NCI-H1105 (cell line): ENCODE measurements around the gene NR0B2.

ENCODE experiments used
- DNase-seq: peaks from one replicate; lab custom pipeline; 2025; lab: John Stamatoyannopoulos, UW

Gene NR0B2

GRCh38 chr1:26936823-26937222 is 23.0 kb upstream of the NR0B2 start:
- DNase-seq, result no peak

DNA sequence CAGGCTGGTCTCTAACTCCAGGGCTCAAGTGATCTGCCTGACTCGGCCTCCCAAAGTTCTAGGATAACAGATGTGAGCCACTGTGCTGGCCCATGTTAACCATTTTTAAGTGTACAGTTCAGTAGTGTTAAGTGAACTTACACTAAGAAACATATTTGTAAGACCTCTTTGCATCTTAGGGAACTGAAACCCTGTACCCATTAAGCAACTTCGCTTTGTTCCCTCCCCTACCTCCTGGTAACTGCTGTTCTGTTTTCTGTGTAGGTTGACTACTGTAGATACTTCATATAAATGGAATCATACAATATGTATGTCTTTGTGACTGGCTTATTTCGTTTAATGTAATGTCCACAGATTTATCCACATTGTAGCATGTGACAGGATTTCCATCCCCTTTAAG is 18.8 kb upstream of the NR0B2 start:
- DNase-seq, result no peak

DNA sequence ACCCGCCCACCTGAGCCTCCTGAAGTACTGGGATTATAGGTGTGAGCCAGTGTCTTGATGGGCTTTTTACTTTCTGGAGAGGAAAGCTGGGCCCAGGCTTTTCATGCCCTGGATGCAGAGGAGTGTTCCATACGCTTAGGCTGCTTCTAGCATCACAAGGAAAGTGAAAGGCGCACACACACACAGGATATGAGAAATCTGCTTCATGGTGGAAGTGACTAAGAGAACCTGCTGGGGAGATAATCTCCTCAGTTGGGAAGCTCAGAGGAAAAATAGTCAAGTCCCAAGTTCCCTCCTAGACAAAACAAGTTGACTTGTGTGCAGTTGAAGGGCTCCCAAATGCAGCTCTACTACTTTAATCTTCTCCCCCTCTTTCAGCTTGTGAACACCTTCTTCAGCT is 9.9 kb upstream of the NR0B2 start:
- DNase-seq, result no peak

GRCh38 chr1:26922901-26923300 is 9.1 kb upstream of the NR0B2 start:
- no peak for DNase-seq

DNA sequence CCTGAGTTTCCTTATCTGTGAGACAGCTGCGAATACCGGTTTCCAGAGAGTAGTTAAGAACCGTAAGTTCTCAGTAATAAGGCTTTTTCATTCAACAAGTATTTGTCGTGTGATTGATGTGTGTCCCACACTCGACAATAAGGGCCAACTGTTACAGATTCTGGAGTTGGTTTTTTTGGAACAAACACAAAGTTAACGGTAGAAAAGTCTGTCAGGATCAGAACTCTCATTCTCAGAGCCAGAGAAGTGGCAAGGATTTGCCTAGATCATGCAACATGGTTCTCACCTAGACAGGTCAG is 8.6 kb upstream of the NR0B2 start:
- no peak for DNase-seq

DNA sequence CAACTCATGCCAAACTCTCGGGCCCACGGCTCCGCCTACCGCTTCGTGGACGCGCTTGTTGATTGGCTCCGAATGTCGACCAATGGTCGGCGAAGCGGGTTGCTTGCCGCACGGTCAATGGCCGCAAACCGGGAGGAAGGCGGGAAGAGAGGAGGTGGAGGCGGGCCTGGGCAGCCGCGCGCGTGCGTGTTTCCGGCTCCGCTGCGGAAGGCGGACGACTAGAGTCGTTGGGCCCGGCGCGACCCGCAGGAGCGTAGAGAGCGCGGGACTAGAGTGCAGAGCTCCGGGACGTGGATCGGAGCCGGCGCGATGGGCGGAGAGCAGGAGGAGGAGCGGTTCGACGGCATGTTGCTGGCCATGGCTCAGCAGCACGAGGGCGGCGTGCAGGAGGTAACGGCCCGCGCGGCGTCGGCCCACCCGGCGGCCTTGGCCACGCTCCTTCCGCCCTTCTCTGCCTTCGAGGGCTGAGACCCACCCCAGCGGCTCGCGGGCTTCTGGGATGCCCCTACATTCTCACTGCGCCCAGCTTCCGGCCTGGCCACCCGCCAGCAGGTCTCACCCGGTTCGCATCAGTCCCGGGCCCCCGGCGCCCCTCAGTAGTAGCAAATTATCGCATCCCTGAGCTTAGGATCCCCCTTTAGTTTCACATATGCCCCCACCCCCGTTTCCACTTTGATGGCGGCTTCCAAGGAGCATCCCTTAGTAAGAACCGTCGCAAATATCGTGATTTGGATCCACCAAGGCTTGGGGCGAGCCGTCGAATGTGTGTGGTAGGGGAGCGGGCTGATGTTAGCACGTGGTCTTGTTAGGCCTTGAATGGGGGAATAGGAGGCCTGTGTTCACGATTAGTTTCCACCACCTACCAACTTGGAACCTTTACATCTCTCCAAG is 8.0 kb upstream of the NR0B2 start, which contains the start of gene NUDC:
TSS of gene NUDC (plus strand) at position 204 of the 891 bp plus-strand sequence. CDS start at position 310, 106 bp downstream.
- peak; percentile 98 for DNase-seq

GRCh38 chr1:26921126-26921539 is 7.4 kb upstream of the NR0B2 start:
- DNase-seq, result no peak

DNA sequence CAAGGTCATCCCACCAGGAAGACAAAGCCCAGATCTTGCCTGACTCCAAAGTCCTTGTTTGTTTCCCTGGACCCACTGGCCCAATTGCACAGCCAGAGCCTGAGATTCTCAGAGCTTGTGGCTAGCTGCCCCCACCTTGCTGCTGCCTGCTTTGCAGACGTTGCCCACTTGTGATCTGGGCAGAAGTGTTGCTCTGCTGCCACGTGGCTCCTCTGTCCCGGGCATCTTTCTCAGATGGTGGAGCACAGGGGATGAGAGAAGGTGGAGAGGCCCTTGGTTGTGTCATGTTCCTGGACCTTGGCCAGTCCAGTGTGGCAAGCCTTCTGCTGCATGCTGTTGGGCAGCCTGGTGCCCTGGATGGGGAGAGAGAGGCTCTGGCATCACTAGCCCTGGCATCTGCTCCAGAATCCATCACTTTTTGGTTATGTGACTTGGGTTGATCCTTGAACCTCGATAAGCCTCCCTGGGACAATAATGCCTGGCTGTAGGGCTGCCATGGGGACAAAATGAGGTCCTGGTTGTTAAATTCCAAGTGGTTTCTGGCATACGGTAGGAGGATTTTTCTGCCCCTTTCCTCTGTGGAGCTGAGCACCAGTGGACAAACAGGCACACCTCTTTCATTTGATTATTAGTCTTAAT is 1.5 kb upstream of the NR0B2 start:
- no peak for DNase-seq

DNA sequence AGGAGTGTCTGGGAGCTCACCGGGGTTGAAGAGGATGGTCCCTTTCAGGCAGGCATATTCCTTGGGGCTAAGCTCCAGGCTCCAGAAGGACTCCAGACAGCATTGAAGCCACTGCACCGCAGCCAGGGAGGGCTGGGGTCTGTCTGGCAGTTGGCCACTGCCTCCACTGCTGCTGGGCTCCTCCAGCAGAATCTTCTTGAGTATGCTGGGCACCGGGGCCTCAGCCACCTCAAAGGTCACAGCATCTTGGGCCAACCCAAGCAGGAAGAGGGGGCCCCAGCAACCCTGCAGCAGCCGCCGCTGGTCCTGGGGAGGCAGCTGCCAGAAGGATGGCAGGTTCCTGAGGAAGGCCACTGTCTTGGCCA is 404 bp downstream of the NR0B2 start:
- DNase-seq, result no peak

- no peak for DNase-seq
Measured at GRCh38 chr1:26912147-26912490, 1.7 kb downstream of the NR0B2 start.

DNA sequence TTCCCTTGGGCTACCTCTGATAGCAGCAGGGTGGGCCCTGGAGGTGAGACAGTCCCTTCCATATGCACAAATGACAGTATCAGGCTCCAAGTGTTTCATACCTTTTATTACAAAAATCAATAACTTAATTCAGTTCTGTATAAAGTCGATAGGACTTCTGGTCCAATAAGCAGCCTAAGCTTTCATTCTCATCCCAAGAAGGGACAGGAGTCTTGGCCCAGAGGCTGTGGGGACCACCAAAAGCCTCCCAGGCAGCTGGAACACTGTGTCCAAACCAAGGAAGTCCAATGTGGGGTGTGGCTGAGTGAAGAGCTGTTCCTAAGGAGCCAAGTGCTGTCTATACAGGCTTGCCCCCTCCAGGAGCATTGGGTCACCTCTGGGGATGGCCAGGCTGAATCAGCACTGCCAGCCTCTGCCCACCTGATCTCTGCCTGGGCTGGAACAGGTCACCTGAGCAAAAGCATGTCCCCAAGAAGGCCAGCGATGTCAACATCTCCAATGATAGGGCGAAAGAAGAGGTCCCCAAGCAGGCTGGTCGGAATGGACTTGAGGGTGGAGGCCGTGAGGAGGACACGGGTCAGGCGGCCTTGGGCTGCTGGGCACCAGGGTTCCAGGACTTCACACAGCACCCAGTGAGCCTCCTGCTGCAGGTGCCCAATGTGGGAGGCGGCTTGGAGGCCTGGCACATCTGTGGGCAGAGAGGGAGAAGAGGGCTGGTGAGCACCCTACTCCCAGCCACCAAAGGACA is 2.2 kb downstream of the NR0B2 start:
- no peak for DNase-seq

- DNase-seq, result no peak
Measured at GRCh38 chr1:26910343-26911160, 3.2 kb downstream of the NR0B2 start.

- DNase-seq, result no peak
Measured at GRCh38 chr1:26909951-26910342, 3.8 kb downstream of the NR0B2 start.

DNA sequence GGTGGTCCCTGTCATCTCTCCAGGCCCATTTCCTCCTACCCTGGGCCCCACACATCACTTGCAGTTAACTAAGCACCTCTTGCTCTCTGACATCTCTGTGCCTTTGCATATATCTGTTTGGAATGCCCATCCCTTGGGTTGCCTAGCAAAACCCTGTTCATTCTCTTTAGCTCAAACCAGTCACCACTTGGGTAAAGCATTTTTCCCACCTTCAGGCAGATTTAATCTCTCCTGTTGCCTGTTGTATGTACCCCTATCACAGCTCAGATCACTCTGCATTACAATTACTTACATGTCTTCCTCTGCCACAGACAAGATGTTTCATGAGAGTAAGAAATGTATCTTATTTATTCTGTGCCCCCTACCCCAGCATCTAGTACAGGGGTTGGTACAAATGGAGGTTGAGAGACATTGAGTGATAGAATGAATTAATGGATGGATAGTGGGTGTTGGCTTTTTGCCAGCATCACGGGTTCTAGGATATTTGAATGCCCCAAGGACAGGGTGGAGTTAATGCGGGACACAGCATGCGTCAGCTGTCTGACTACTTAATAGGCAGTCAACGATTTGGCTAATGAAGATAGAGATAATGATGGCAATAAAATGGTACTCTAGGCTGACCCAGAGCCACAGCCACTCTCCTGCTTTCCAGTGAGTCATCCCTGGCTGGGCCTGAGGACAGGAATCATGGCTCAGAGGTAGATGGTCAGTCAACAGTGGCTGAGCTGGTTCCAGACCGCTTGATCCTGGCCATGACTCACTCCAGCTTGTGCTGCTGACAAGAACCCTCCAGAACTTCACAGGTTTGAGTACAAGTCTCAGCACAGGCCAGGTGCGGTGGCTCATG is 6.5 kb downstream of the NR0B2 start:
- no peak for DNase-seq

DNA sequence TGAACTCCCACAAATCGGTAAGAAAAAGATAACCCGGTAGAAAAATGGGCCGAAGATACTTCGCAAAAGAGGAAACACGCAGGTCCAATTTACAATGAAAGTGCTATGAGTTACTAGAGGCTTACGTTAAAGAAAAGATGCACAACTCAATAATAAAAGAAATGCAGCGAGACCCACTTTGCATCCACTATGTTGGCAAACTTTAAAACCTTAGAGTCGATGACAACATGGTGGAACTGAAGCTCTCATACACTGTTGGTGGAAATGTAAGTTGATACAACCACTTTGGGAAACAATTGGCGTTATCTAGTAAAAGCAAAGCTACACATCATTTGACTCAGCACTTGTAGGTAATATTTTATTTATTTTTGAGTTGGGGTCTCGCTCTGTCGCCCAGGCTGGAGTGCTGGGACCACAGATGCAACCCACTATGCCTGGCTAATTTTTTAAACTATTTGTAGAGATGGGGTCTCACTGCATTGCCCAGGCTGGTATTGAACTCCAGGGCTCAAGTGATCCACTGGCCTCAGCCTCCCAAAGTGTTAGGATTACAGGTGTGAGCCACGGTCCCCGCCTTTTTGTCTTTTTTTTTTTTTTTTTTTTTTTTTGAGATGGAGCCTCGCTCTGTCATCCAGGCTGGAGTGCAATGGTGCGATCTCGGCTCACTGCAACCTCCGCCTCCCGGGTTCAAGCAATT is 12.8 kb downstream of the NR0B2 start:
- DNase-seq, result no peak

- peak; percentile 95 for DNase-seq
Measured at GRCh38 chr1:26900001-26900814, 13.6 kb downstream of the NR0B2 start, which contains the start of gene GPATCH3. GPATCH3 (minus strand) TSS chr1:26900467; CDS start chr1:26900442, 25 bp downstream.

DNA sequence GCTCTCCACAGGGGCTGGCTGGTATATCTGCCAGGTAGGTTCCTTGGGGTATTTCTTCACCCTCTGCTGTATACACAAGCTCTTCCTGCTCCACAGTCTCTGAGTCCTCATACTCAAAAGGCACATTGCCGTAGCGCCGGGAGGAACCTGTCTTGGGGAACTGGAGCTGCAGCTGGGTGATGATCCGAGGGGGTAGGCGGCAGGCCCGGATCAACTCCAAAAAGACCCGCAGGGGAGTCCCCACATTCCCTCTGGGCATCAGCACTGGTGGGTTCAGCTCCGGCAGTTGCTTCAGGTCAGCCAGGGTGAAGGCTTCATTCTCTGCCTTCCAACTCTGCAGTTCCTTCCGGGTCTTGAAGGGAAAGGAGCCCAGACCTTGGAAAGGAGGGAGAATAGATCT is 16.4 kb downstream of the NR0B2 start:
- no peak for DNase-seq

GRCh38 chr1:26894263-26894662 is 19.5 kb downstream of the NR0B2 start:
- no peak for DNase-seq

GRCh38 chr1:26890467-26890796 is 23.3 kb downstream of the NR0B2 start:
- no peak for DNase-seq
